GM19240 (cell line): ENCODE results near the gene ARAP1.

Source experiments
- DNase-seq: peaks from one replicate; pipeline ENCODE4 v3.0.0; 2011; ENCODE audit warnings: low spot score; ENCODE audit not compliant: insufficient read length

Gene ARAP1

GRCh38 chr11:72705442-72706365 lies 46.5 kb downstream of the ARAP1 start:
- DNase-seq = no peak

GRCh38 chr11:72704783-72705265 lies 47.4 kb downstream of the ARAP1 start:
- no peak for DNase-seq

GRCh38 chr11:72704028-72704782 lies 48.0 kb downstream of the ARAP1 start:
- no peak for DNase-seq

GRCh38 chr11:72703267-72704008 lies 48.8 kb downstream of the ARAP1 start:
- no peak for DNase-seq

GRCh38 chr11:72702577-72703241 lies 49.5 kb downstream of the ARAP1 start:
- no peak for DNase-seq

GRCh38 chr11:72702096-72702495 lies 50.1 kb downstream of the ARAP1 start:
- DNase-seq = no peak

- DNase-seq = no peak
Observed at GRCh38 chr11:72701466-72701865, 50.7 kb downstream of the ARAP1 start.

- DNase-seq = no peak
Observed at GRCh38 chr11:72700146-72700545, 52.1 kb downstream of the ARAP1 start.

- no peak for DNase-seq
Observed at GRCh38 chr11:72697814-72698213, 54.4 kb downstream of the ARAP1 start.

GRCh38 chr11:72696866-72697700 lies 55.1 kb downstream of the ARAP1 start:
- DNase-seq = no peak

- DNase-seq = no peak
Observed at GRCh38 chr11:72695354-72695753, 56.9 kb downstream of the ARAP1 start.

- no peak for DNase-seq
Observed at GRCh38 chr11:72693271-72693968, 58.8 kb downstream of the ARAP1 start.

GRCh38 chr11:72692498-72693237 lies 59.5 kb downstream of the ARAP1 start:
- no peak for DNase-seq

- DNase-seq = no peak
Observed at GRCh38 chr11:72690166-72690565, 62.0 kb downstream of the ARAP1 start.

GRCh38 chr11:72688929-72689328 lies 63.3 kb downstream of the ARAP1 start:
- no peak for DNase-seq

- DNase-seq = no peak
Observed at GRCh38 chr11:72688486-72688885, 63.7 kb downstream of the ARAP1 start.

GRCh38 chr11:72687326-72687725 lies 64.9 kb downstream of the ARAP1 start:
- no peak for DNase-seq

GRCh38 chr11:72686639-72687220 lies 65.5 kb downstream of the ARAP1 start:
- DNase-seq = no peak
